GM19193 (cell line): Measurements from ENCODE around the gene ECHDC1.

Source experiments
- POLR2A ChIP-seq: IDR thresholded peaks from 4 replicates; pipeline ENCODE4 v1.6.1; 2011; ENCODE audit not compliant: insufficient read depth, insufficient read length; ENCODE audit errors: extremely low read depth

The ECHDC1 gene

DNA sequence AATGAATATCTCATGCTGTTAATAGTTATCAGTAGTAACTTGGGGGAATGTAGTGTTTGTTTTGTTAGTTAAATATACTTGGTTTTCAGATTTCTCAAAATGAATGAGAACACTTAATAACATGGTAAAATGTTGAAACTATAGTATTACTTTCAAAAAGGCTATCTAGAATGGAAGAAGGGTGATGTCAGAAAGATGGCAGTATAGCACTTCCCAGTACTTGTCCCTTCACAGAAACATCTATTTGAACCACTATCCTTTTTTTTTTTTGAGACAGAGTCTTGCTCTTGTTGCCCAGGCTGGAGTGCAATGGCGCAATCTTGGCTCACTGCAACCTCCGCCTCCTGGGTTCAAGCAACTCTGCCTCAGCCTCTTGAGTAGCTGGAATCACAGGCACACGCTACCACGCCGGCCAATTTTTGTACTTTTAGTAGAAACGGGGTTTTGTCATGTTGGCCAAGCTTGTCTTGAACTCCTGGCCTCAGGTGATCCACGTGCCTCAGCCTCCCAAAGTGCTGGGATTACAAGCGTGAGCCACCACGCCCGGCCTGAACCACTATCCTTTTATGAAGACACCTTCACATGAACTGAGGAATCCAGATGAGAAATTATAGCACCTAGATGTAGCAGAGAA lies 4.7 kb upstream of the ECHDC1 start:
- TF ChIP-seq POLR2A: no peak

- TF ChIP-seq POLR2A: no peak
Observed at GRCh38 chr6:127347178-127347577, 3.8 kb upstream of the ECHDC1 start.

DNA sequence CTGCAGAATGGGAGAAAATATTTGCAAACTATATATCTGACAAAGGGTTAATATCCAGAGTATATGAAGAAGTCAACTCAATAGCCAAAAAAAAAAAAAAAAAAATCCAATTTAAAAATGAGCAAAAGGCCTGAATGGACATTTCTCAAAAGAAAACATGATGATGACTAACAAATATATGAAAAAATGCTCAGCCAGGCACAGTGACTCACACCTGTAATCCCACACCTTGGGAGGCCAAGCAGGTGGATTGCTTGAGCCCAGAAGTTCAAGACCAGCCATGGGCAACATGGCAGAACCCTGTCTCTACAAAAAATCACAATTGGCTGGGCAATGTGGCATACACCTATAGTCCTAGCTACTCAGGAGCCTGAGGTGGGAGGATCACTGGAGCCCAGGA lies 2.1 kb upstream of the ECHDC1 start:
- no peak for TF ChIP-seq POLR2A

GRCh38 chr6:127343809-127344659 lies 625 bp upstream of the ECHDC1 start:
- no peak for TF ChIP-seq POLR2A

- no peak for TF ChIP-seq POLR2A
Observed at GRCh38 chr6:127342296-127342945, 988 bp downstream of the ECHDC1 start.

DNA sequence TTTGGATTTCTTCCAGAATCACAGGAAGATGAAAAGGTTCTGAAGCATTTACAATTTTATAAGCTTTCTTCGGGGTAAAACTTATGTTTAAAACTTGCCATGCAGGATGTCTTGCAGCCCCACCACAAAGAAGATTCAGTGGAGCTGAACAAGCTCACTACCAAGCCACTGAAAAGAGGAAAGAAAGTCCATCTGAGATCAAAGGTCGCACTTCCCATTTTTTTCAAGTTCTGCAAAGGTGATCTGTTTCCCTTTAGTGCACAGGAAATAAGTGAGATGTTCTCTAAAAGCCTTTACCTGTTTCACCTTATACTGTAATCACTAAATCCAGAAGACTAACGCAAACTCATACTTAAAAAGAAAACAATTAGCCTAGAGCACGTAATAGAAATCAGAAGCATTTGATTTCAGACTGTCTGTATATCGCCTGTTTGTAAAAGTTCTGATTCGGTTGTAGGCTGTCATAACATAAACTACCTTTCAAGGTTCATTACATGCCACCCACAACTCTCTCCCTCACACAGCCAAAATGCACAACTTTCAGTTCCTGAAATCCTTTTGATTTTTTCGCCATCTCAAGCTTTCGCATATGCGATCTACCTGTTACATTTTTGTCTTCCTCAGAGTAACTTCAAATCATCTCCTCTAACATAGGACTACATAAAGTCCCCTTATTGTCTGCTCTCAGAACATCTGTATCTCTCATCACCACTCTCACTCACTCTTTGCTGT lies 1.8 kb downstream of the ECHDC1 start:
- TF ChIP-seq POLR2A: no peak

DNA sequence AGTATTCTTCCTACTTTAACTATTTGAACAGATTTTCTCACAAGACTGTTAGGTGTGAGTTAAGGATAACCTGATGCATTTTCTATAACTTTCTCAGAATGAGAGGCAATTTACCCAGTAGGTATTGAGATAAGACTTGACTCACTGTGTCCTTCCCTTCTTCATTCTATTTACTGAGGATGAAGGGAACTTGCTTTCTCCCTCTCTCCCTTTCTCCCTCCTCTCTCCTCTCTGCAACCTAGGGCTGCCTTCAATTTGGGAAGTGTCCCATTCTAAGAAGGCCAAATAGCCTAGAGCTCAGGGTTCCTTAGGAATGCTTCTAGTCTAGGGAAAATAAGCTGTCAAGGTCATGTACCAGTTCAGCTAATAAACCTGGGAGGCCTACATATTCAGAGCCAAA lies 3.2 kb downstream of the ECHDC1 start:
- TF ChIP-seq POLR2A: no peak

DNA sequence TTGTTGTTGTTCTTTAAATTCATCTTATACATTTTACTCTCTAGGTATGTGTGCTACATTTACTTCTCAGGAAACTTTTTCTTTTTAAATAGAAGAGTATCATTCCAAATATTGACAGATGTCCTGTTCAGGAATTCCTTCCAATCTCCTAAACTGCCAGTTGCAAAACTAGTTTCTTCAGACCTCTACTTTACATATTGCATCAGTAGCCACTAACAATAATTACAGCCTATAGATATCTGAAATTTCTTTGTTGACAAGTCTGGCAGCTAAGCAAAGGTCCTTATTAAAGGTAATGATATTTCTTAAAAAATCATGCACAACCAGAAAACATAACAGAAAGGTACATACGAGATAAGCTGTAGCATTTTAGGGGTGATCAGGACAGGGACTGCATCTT lies 4.5 kb downstream of the ECHDC1 start:
- no peak for TF ChIP-seq POLR2A

- TF ChIP-seq POLR2A: no peak
Observed at GRCh38 chr6:127332383-127332961, 10.9 kb downstream of the ECHDC1 start.

DNA sequence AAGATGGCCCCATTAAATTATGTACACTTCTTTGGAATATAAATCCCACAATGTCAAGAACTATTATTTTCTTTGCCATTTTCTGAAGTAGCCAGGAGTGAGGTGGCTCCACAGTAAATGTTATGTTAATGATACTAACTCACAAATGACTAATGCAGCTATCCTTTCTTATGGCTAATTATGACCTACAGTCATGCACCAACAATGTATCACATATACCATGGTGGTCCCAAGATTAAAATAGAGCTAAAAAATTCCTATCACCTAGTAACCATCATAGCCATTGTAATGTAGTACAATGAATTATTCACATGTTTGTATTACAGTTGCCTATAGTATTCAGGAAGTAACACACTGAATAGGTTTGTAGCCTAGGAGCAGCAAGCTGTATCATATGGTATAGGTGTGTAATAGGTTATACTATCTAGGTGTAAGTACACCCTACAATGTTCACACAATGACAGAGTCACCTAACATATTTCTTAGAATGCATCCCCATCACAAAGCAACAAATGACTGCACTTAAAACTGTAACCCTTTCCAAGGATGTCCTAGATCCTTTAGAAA lies 15.3 kb downstream of the ECHDC1 start:
- TF ChIP-seq POLR2A: no peak

DNA sequence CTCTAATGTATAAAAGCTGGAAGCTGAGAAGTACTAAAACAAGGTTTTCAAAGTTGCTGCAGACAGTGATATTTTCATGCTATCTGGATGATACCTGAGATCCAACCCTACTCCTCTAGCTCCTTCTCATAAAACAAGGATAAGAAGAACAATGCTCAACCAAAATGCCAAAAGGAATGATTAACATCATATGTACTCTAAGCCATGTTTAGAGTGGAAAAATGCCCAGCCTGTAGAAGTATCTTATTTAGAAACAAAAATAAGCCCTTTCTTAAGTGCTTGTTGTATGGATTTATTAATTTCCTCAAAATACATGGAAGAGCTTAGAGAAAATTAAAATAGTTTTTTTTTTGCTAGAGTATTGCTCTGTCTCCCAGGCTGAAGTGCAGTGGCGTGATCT lies 23.7 kb downstream of the ECHDC1 start:
- no peak for TF ChIP-seq POLR2A

DNA sequence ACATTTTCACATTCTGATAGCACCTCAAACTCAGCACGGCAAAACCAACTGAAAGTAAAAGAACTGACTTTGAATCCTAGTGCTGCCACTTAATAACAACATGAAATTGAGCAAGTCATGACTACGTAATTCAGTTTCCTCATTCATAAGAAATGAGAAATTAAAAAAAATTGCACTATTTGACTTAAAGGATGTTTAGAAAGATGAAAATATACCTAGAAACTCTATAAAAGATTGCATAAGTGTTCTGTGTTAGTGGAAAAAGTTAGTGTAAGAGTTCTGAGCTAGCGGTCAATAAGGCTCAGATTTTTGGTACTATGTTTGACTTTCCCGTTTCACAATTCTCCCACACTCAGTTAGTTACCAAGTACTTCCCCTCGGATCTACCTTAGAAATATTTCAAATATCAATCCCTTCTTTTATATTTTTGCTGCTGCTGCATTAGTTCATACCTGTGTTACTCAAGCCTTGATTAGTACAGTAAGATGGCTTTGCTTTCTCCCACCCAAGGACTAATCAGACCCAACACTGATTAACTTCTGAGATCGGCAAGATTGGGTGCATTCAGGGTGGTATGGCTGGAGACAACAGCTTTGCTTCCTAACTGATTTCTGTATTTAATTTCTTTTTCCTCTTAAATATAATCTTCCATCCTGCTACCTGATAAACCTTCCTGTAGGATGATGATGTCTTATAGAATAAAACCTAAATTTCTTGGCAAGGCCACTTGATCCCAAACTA lies 25.9 kb downstream of the ECHDC1 start:
- TF ChIP-seq POLR2A: no peak

DNA sequence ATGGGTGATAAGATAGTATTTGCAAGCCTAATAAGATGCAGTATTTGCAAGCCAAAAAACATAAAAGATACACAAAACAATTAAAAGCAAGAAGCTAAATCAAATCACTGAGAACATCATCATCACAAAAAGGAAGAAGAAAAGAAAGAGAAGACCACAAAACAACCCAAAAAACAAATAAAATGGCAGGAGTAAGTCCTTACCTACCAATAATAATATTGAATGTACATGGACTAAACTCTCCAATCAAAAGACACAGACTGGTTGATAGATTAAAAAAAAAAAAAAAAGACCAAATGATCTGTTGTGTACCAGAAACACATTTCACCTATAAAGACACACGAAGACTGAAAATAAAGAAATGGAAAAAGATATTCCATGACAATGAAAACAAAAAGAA lies 37.7 kb downstream of the ECHDC1 start:
- no peak for TF ChIP-seq POLR2A

GRCh38 chr6:127303917-127304316 lies 39.5 kb downstream of the ECHDC1 start:
- TF ChIP-seq POLR2A: no peak
